ENCODE measurements around the gene PROM1. TPM values are rescaled to one million over a fixed set of nuclear protein-coding genes. Genes with fewer than 3 reads are reported as not detected.

The PROM1 gene
- total RNA-seq, 4 donors from 2014 or later, result 0.13 to 6.7 (median 1.7) TPM; not detected in 1

DNA sequence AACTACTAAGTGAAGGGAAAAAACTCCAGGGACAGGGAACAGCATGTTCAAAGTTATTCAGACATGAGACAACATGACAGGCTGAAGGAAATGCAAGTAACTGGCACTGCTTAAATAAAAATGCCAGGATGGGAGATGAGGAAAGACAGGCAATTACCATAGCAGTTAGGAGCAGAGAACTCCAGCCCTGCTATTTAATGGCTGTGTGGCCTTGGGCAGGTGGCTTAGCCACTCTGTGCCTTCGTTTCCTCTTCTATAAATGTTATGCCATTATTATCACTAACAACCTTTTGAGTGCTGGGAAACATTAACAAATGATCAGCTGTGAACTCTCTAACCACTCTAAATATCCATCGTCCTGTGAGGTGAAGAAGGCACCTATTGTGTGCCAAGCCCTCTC is 32.7 kb downstream of the PROM1 start:
- 65 to 67% methylated on average over 2 of the region's 2 CpGs for WGBS, 2 donors
- Histone ChIP-seq H3K36me3 (no peaks in the 10 kb centered on the region), H3K4me3 (no peak overlapping the region), H3K27ac (peak overlapping the region in 1 of 4 donors; percentile 57), H3K27me3 (peaks cover 0 to 93% (median 0%) of the 10 kb centered on the region in 4 donors), H3K9me3 (no peaks in the 10 kb centered on the region), H3K4me1 (peaks cover 0 to 6% (median 5%) of the 10 kb centered on the region in 3 donors)
- intact Hi-C loops (cut with DNase I), result no loop called here
- TF ChIP-seq POLR2A (IDR thresholded peaks at IDR 0.05), result no peak
- TF ChIP-seq CTCF (IDR thresholded peaks at IDR 0.05), result no peak
- DNase-seq, result no peak

GRCh38 chr4:16050669-16051068 is 33.2 kb downstream of the PROM1 start:
- no peak for DNase-seq
- Histone ChIP-seq H3K27ac (no peak overlapping the region), H3K36me3 (no peaks in the 10 kb centered on the region), H3K9me3 (no peaks in the 10 kb centered on the region), H3K27me3 (peaks cover 0 to 93% (median 0%) of the 10 kb centered on the region in 4 donors), H3K4me1 (peaks cover 0 to 1% (median under 1%) of the 10 kb centered on the region in 3 donors), H3K4me3 (no peak overlapping the region)
- intact Hi-C loops (cut with DNase I), result no loop called here
- 42 to 45% methylated on average over 1 of the region's 1 CpG for WGBS, 2 donors
- TF ChIP-seq POLR2A (IDR thresholded peaks at IDR 0.05), result no peak
- TF ChIP-seq CTCF (IDR thresholded peaks at IDR 0.05), result no peak

DNA sequence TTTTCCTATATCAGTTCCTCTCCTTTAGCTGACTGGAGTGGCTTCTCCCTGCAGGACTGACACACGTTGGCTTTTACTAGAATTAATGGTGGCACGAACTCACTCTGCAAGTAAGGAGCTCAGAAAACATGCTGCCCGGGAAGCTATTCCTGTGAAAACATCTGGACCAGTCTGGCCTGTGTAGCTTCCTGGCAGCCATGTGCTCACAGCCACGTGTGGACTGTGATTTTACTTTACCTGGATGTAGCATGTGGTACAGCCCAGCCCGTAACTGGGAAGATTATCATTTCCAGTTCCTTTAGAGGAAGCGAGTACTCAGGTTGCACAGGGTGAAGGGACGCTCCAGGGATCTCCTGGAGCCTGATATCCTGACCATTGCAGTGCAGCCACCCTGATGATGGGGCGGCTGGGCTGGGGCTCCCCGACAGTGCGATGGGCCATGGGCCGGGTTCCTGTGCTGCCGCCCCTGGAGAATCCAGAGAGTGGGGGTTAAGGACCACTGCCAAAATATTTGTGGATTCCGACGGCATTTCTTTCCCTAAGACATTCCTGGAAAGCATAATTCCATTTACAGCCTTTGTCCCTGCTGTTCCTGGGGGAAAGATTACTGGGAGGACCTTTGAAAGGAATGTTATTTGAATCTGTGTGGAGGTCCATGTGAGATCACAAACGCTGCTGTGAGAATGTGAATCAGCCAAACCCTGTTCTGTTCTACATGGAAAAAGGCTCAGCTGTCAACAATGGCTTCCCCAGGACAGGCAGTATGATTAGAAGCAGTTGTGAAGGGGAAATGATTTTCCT is 35.0 kb downstream of the PROM1 start:
- Histone ChIP-seq H3K27me3 (peaks cover 0 to 92% (median 0%) of the 10 kb centered on the region in 4 donors), H3K9me3 (no peaks in the 10 kb centered on the region), H3K4me1 (peaks cover 0 to 1% (median 0%) of the 10 kb centered on the region in 3 donors), H3K27ac (no peak overlapping the region), H3K36me3 (no peaks in the 10 kb centered on the region), H3K4me3 (no peak overlapping the region)
- DNase-seq, result no peak
- 42 to 58% methylated on average over 7 to 12 of the region's 15 CpGs for WGBS, 2 donors
- no peak for TF ChIP-seq POLR2A (IDR thresholded peaks at IDR 0.05)
- no peak for TF ChIP-seq CTCF (IDR thresholded peaks at IDR 0.05)
- intact Hi-C loops (cut with DNase I), result no loop called here

GRCh38 chr4:16045687-16046086 is 38.1 kb downstream of the PROM1 start:
- H3K27me3 ChIP-seq, result peaks cover 0 to 88% (median 0%) of the 10 kb centered on the region in 4 donors
- TF ChIP-seq POLR2A (IDR thresholded peaks at IDR 0.05), result no peak
- WGBS, 2 donors, result 93 to 100% methylated on average over 1 of the region's 1 CpG
- intact Hi-C loops (cut with DNase I), result no loop called here
- H3K27ac ChIP-seq, result no peak overlapping the region
- peaks cover 0 to 6% (median 0%) of the 10 kb centered on the region in 3 donors for H3K4me1 ChIP-seq
- DNase-seq, result no peak
- no peaks in the 10 kb centered on the region for H3K9me3 ChIP-seq
- no peak overlapping the region for H3K4me3 ChIP-seq
- no peaks in the 10 kb centered on the region for H3K36me3 ChIP-seq

- DNase-seq, result no peak
- WGBS, 2 donors, result 62 to 73% methylated on average over 10 to 11 of the region's 11 CpGs
- Histone ChIP-seq H3K27me3 (peaks cover 0 to 85% (median 0%) of the 10 kb centered on the region in 4 donors), H3K4me1 (peaks cover 0 to 6% (median 0%) of the 10 kb centered on the region in 3 donors), H3K36me3 (no peaks in the 10 kb centered on the region), H3K27ac (peak overlapping the region in 3 of 4 donors; percentile 18 to 60 (median 27)), H3K9me3 (no peaks in the 10 kb centered on the region), H3K4me3 (no peak overlapping the region)
- TF ChIP-seq CTCF (IDR thresholded peaks at IDR 0.05) (no peak), POLR2A (IDR thresholded peaks at IDR 0.05) (no peak)
- intact Hi-C loops (cut with DNase I), result no loop called here
Measured at GRCh38 chr4:16043642-16044498, 40.0 kb downstream of the PROM1 start.
